ENCODE results near the gene ZNF512. TPM values are rescaled to one million over a fixed set of nuclear protein-coding genes. Genes with fewer than 3 reads are reported as not detected.

ZNF512 gene
- total and polyA plus RNA-seq, 2 of the 13 experiments (the other 11 are each of a cell fraction or from before 2014, with no cell fraction given), result 29.8 to 31.0 TPM

- TF ChIP-seq PRMT3 (CRISPR knock-in tag; IDR thresholded peaks at IDR 0.05; ENCODE audit: borderline replicate concordance, low read depth) (no peak), ZNF460 (CRISPR knock-in tag; IDR thresholded peaks at IDR 0.05; ENCODE audit: borderline replicate concordance) (peak; percentile 54; the same call in 1 of the 2 replicates)
Measured at GRCh38 chr2:27549303-27549702, 33.5 kb upstream of the ZNF512 start (continued).

- H3K36me3 ChIP-seq (replicated peaks in 1 of 2; ENCODE audit: control insufficient read depth in 1 of 2, insufficient read depth in 2 of 2, low read length in 2 of 2), result no peaks in the 10 kb centered on the region
- H3K4me1 ChIP-seq (ENCODE audit: insufficient read depth, low read length), result peaks cover 10% of the 10 kb centered on the region
- BruUV-seq (replicated peaks), result no TSS peak
- in situ Hi-C loops (cut with HindIII; ENCODE audit: extremely low pct_ligation_motif_present, low pct_unique_long_range_greater_than_20kb) (no loop called here), intact Hi-C loops (cut with micrococcal nuclease; ENCODE audit: unreplicated experiment) (no loop called here)
- ATAC-seq, result no peak
- H3K27ac ChIP-seq (ENCODE audit: extremely low read length, insufficient read depth, low read length), result no peak overlapping the region
- no peak overlapping the region for H3K9ac ChIP-seq (ENCODE audit: insufficient read depth, low read depth, low read length)
- POLR2A ChIA-PET, result interaction anchor here (1.2 kb wide), 1 partner anchor 31 kb away, joined by 3 read pairs; the partner anchor contains the start of gene ZNF512
- H3K4me3 ChIP-seq (replicated peaks in 1 of 3; ENCODE audit: insufficient read depth in 1 of 3, low read depth in 2 of 3, low read length in 3 of 3), result no peak overlapping the region
- 97% methylated on average over 1 of the region's 1 CpG for WGBS (ENCODE audit: low lambda C conversion rate)
- H3K4me2 ChIP-seq (ENCODE audit: low read depth, low read length), result no peak overlapping the region
- H3K79me2 ChIP-seq (ENCODE audit: insufficient read depth, low read length), result no peaks in the 10 kb centered on the region
- H3K9me3 ChIP-seq (ENCODE audit: low read length), result no peaks in the 10 kb centered on the region
- DNase-seq (ENCODE audit: low spot score), result no peak
- H4K20me1 ChIP-seq (ENCODE audit: insufficient read depth, low read length), result no peaks in the 10 kb centered on the region
- H2AFZ ChIP-seq (ENCODE audit: low read length), result no peak overlapping the region
- FAIRE-seq, result no peak
- CTCF ChIA-PET (ENCODE audit: low intra/inter-chr PET ratio, low total read pairs), result no interaction called here
- H3K27me3 ChIP-seq (ENCODE audit: control insufficient read depth in 1 of 2, insufficient read depth in 2 of 2, low read length in 2 of 2), result no peaks in the 10 kb centered on the region
- TF ChIP-seq MEF2D (CRISPR knock-in tag; IDR thresholded peaks at IDR 0.05) (no peak), RBFOX2 (IDR thresholded peaks at IDR 0.05; ENCODE audit: low read depth, low read length) (no peak), ZNF589 (CRISPR knock-in tag; conservative IDR thresholded peaks at IDR 0.05) (no peak), ZFP36L1 (CRISPR knock-in tag; IDR thresholded peaks at IDR 0.05) (no peak), ZKSCAN1 (IDR thresholded peaks at IDR 0.05; ENCODE audit: low read length) (no peak), HDAC1 (CRISPR knock-in tag; IDR thresholded peaks at IDR 0.05) (no peak), HBP1 (CRISPR knock-in tag; IDR thresholded peaks at IDR 0.05; ENCODE audit: low read depth) (no peak)
Measured at GRCh38 chr2:27551514-27551913, 31.3 kb upstream of the ZNF512 start.
